Activated CD4-positive, CD25-positive, alpha-beta regulatory T cell treated with anti-CD3 and anti-CD28 coated beads, Interleukin-2, amount 50 U/mL, for 16 hours (primary cell): ENCODE results near the gene UHRF1.
A peak's percentile ranks its signal among the peaks of the same experiment; 100 is the strongest.
"Not testable (repeated sequence)": the region's sequence is repeated elsewhere in the genome, so short reads cannot be mapped to it uniquely, and the experiment has no call there.

Experiments
- DNase-seq: peaks from one replicate; pipeline ENCODE4 v3.0.0-alpha.2; 2020; ENCODE audit warnings: low read depth, low spot score

Gene UHRF1

DNA sequence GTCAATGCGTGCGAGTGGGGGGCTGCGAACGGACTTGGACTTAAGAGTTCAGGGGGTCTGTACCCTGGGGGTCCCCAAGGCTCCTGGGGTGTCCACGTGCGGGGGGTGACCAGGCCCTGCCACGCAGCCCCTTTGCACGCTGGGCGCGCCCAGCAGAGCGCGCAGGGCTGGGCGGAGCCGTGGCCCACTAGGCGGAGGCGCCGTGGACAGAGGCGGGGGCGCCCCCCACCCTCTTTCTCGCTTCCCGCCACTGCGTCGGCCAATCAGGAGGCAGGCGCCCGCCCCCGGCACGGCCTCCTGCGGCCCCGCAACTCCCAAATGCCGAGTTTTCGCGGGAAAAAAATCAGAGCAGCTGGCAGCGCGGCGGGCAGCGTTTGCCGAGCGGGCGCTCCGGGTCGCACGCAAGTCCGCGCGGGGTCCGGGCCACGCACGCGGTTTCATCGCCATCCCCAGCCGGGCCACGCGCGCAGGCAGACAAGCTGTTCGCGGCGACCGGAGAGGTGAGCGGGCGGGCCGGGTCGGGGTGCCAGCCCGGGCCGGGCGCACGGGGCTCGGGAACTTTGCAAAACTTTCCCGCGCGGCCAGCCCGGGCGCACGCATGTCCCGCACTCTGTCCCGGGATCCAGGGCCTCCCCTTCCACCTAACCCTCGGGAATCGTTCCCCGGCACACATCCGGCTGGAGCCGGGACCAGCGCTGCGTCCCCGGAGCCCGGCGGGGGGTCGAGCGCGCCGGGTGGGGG lies at the start of gene UHRF1:
UHRF1 (plus strand) TSS at position 346 of the 741 bp plus-strand sequence. CDS start 1,385 bp downstream, outside the sequence.
- no peak for DNase-seq

DNA sequence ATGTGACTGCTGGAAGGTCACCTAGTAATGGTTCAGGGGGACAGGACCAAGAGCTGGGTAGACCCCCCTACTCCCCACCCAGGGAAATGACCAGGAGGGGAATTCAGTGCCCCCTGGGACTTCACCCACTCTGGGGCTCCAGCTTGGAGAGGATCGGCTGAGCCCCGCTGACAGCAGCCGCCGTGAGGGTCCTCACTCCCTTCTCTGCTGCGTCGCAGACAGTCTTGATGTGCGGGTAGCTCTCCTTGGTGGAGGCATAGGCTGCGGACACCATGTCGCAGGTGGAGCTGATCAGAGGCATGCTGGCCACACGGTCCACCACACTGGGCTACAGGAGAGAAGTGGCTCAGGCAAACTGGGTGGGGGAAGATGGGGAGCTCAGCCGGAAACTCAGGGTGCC lies 49.6 kb upstream of the UHRF1 start:
- no peak for DNase-seq

DNA sequence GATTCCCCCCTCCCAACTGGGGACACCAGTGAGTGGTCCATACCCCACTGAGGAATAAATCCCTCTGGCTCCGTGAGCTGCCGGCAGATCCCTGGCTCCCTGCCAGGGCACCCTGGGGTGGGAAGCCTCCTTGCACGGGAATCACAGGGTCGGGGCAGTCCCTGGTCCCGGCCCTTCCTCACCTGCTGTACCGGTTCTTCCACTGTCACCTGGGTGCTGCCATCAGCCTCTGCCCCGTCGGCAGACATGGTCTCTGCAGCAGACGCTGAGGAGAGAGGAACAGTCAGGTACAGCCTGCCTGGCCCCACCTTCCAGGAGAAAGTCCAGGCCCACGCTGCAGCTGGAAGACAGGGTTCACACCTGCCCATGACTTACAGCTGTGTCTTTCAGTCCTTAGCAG lies 48.2 kb upstream of the UHRF1 start:
- DNase-seq: no peak

GRCh38 chr19:4866595-4867424 lies 42.5 kb upstream of the UHRF1 start:
- peak; percentile 10 for DNase-seq

DNA sequence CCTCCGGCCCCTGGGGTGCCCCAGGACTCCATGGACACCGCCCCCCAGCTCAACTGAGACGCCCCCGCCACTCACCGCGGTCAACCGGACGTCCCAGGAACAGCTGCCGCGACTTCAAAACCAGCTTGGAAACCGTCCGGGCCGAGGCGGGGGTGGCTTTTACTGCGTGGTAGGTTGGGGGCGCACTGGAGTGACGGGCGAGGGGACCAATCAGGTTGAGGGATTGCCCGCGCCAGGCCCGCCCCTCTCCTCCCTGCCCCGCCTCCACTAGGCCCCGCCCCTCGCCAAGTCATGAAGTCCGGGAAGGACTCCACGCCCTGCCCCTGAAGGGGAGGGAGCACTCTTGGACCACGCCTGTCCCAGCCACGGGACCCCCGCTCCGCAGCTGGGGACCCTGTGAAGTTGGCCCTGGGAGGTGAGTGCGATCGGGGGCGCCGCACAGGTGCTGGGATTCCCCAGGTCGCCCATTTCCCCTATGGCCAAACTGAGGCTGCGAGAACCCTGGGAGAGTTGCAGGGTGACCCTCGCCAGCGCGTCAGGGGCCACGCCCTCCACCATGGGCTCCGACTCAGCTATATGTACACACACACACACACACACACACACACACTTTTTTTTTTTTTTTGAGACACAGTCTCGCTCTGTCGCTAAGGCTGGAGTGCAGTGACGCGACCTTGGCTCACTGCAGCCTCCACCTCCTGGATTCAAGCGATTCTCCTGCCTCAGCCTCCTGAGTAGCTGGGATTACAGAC lies 41.6 kb upstream of the UHRF1 start, which contains the start of gene PLIN3:
PLIN3 (minus strand) TSS at position 134 of the 752 bp plus-strand sequence. CDS start 6,273 bp downstream, outside the sequence.
- DNase-seq: peak; percentile 73

DNA sequence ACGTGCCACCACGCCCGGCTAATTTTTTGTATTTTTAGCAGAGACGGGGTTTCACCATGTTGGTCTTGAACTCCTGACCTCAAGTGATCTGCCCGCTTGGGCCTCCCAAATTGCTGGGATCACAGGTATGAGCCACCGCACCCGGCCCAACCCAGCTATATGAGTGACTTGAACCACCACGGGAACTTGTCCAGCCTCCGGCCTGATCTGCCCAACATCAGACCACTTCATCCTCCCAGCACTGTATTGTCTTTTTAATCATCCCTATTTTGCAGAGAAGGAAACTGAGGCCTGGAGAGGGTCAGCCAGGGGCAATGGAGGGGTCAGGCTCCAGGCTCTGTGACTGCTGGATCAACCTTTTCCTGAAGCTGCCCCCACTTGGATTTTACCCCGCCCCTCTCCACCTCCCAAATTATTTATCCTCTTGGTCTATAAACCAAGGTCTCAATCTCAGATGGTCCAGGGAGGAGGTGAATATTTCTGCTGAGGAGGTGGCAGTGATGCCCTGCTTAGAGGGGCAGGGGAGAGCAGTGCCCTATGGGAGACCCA lies 40.9 kb upstream of the UHRF1 start:
- no peak for DNase-seq

- no peak for DNase-seq
Observed at GRCh38 chr19:4870025-4870700, 39.1 kb upstream of the UHRF1 start.

DNA sequence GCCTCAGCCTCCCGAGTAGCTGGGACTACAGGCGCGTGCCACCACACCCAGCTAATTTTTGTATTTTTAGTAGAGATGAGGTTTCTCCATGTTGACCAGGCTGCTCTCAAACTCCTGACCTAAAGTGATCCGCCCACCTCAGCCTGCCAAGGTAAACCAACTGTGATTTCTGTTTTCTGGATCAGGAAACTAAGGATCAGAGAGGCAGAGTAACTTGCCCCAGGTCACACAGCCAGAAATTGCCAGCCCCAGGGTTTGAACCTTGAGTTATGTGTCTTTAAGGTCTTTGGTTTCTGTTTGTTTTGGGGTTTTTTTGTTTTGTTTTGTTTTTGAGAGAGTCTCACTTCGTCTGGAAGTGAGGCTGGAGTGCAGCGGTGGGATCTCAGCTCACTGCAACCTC lies 37.6 kb upstream of the UHRF1 start:
- no peak for DNase-seq

GRCh38 chr19:4873930-4874329 lies 35.4 kb upstream of the UHRF1 start:
- no peak for DNase-seq

DNA sequence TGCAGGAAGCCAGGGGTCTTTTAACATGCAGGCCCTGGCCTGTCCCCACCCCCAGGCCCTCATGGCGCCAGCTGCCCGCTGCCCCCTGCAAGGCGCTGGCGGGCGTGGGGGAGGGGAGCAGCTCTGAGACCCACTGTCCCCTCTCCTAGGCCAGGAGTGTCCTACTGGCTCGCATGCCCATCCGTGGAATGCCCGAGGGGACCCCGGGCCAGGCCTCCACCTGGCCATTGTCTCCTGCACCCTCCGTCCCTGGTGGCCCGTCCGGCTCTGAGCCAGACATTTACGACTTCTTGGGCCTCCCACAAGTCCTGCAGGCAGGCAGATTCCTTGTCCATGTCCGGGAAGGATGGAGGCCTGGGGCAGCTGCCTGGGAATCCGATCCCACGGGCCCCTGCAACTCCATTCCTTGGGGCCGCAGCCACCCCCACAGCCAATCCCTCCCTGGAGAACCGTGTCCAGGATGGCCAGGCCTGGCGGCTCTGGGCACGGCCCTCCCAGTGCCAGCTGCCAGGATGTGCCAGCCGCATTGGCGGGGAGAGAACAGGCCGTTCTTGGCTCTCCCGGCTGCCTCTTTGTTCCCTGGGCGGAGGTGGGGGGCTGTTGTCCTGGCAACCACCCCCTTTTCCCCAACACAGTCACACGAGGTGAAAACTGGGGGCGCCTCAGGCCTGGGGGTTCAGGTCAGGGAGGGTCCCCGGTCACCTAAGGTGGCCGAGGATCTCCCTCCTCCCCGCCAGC lies 31.4 kb upstream of the UHRF1 start:
- DNase-seq: no peak

GRCh38 chr19:4878491-4878968 lies 30.8 kb upstream of the UHRF1 start:
- DNase-seq: no peak

- no peak for DNase-seq
Observed at GRCh38 chr19:4879041-4879440, 30.3 kb upstream of the UHRF1 start.

- not testable (repeated sequence) for DNase-seq
Observed at GRCh38 chr19:4882874-4883273, 26.4 kb upstream of the UHRF1 start.

GRCh38 chr19:4884993-4885392 lies 24.3 kb upstream of the UHRF1 start:
- not testable (repeated sequence) for DNase-seq

DNA sequence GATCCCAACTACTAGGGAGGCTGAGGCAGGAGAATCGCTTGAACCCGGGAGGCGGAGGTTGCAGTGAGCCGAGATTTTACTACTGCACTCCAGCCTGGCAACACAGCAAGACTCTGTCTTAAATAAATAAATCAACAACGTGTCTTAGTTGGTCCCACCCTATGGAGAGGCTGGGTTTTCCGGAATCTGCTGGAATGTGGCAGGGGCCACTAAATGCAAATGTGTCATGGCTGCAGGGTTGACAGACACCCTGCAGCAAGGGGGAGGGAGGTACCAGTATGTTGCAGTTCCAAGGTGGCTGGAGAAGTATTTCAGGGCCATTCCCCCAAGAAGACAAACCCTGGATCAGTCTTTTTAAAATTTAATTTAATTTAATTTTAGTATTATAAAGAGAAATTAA lies 21.5 kb upstream of the UHRF1 start:
- not testable (repeated sequence) for DNase-seq

DNA sequence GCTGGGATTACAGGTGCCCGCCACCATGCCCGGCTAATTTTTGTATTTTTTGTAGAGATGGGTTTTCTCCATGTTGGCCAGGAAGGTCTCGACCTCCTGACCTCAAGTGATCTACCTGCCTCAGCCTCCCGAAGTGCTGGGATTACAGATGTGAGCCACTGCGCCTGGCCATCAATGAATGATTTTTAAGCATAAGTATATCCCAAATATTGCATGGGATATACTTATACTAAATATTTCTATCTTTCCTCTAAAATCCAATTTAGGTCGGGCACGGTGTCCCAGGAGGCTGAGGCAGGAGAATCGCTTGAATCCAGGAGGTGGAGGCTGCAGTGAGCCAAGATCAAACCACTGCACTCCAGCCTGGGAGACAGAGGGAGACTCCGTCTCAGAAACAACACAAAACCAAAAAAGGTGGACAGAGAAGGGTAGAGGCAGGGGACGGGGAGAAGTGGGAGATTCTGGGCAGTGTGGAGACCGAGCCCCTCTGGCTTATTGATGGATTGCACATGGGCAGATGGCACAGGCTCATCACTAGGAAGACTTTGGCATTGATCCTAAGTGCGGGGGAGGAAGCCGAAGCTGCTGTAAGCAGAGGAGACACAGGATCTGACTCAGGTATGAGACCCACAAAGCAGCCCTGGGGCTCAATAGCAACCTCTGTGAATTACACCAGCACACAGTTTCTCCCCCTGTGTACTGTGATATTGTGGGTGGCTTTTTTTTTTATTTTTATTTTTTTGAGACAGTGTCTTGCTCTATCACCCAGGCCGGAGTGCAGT lies 20.1 kb upstream of the UHRF1 start:
- DNase-seq: no peak

DNA sequence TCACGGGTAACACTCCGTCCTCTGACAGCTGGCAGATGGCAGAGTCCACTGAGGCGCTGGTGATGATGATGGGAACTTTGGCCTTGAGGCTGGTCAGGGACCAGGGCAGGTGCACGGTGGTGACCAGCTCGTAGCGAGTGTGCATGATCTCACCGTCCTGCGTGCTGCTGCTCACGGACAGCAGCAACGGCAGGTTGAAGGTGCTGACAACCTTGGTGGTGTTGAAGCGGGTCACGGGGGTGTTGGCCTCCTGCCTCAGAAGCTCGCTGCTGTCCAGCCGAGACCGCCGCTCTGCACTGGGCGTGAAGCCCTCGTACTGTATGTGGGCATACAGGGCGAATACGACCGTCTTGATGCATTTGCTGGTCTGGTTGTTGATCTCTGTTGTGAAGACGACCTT lies 18.2 kb upstream of the UHRF1 start:
- DNase-seq: no peak

- not testable (repeated sequence) for DNase-seq
Observed at GRCh38 chr19:4892962-4893361, 16.3 kb upstream of the UHRF1 start.

- no peak for DNase-seq
Observed at GRCh38 chr19:4896372-4896771, 12.9 kb upstream of the UHRF1 start.
